ENCODE measurements around the gene PRDM10. TPM values are rescaled to one million over a fixed set of nuclear protein-coding genes. Genes with fewer than 3 reads are reported as not detected.

The PRDM10 gene
- total RNA-seq, 1 experiment from 2014 or later: 9.2 TPM

- no peaks in the 10 kb centered on the region for H3K4me1 ChIP-seq (ENCODE audit: control insufficient read depth in 1 of 2, insufficient read depth in 2 of 2, low read length in 2 of 2)
- ChIA-PET CTCF (interaction anchor here (0.7 kb wide), 1 partner anchor 29 kb away, joined by 5 read pairs; the partner anchor contains the start of gene PRDM10), POLR2A (interaction anchor here (1.1 kb wide), 1 partner anchor 28 kb away, joined by 4 read pairs; the partner anchor contains the start of gene PRDM10), RAD21 (ENCODE audit: low non-redundant PET in 1 of 2, low total read pairs in 2 of 2, uncharacterized antibody in 2 of 2, unreplicated experiment in 2 of 2) (interaction anchor here in 1 of 2 experiments (0.6 kb wide), 1 partner anchor 98 kb away, joined by 3 read pairs; no protein-coding TSS in a partner anchor)
- H3K79me2 ChIP-seq (ENCODE audit: insufficient read depth, low read length): no peaks in the 10 kb centered on the region
- no peak overlapping the region for H3K9ac ChIP-seq (ENCODE audit: low read length)
- no peaks in the 10 kb centered on the region for H3K36me3 ChIP-seq (ENCODE audit: control insufficient read depth in 1 of 2, insufficient read depth in 2 of 2, low read length in 2 of 2)
- DNase-seq (ENCODE audit: low read depth, low spot score) (no peak), ATAC-seq (no peak)
- no peak overlapping the region for H3K4me2 ChIP-seq (ENCODE audit: low read length)
- no peaks in the 10 kb centered on the region for H4K20me1 ChIP-seq (ENCODE audit: insufficient read depth)
- H2AFZ ChIP-seq (ENCODE audit: low read depth, low read length, poor library complexity, severe bottlenecking): no peak overlapping the region
- no peaks in the 10 kb centered on the region for H3K9me3 ChIP-seq (ENCODE audit: control insufficient read depth in 1 of 2, insufficient read depth in 1 of 2, low read depth in 1 of 2, low read length in 2 of 2)
- intact Hi-C loops (cut with micrococcal nuclease): no loop called here
- H3K4me3 ChIP-seq (replicated peaks in 1 of 2; ENCODE audit: low read depth in 1 of 2, low read length in 2 of 2): no peak overlapping the region
- BruUV-seq (replicated peaks): no TSS peak
- H3K9me2 ChIP-seq (ENCODE audit: insufficient read depth): no peaks in the 10 kb centered on the region
- H3K27me3 ChIP-seq (ENCODE audit: insufficient read depth, low read length): no peaks in the 10 kb centered on the region
- TF ChIP-seq EGR1 (IDR thresholded peaks at IDR 0.05; ENCODE audit: low read depth) (no peak), ZFX (IDR thresholded peaks at IDR 0.05) (no peak), SIN3A (IDR thresholded peaks at IDR 0.05; ENCODE audit: low read depth) (no peak), ZBTB33 (IDR thresholded peaks at IDR 0.05; ENCODE audit: extremely low read depth, insufficient replicate concordance, low read length) (no peak), MAX (IDR thresholded peaks at IDR 0.05) (no peak), JUND (IDR thresholded peaks at IDR 0.05) (no peak), REST (IDR thresholded peaks at IDR 0.05; ENCODE audit: low read depth) (no peak), POLR2A (IDR thresholded peaks at IDR 0.05; ENCODE audit: borderline replicate concordance, extremely low read depth, insufficient read depth, insufficient read length) (no peak)
- H3K27ac ChIP-seq (ENCODE audit: low read depth, low read length): no peak overlapping the region
Observed at GRCh38 chr11:129973809-129974208, 28.8 kb downstream of the PRDM10 start.
